BLaER1 treated with 17β-estradiol and CSF1 and Interleukin-3, amounts not matched to agents 10 nM and 100 nM (cell line): ENCODE data around the gene LYPD3.
"Not testable (repeated sequence)": the region's sequence is repeated elsewhere in the genome, so short reads cannot be mapped to it uniquely, and the experiment has no call there.

Source experiments
- H3K27ac ChIP-seq, 11 experiments: shearing (Covaris generic); formaldehyde crosslinking; 2 replicates each; pipeline ENCODE4 v1.8.1; 2022
- H3K27me3 ChIP-seq, 11 experiments: shearing (Covaris generic); formaldehyde crosslinking; 2 replicates each; pipeline ENCODE4 v1.8.1; 2022
- H3K36me3 ChIP-seq, 11 experiments: shearing (Covaris generic); formaldehyde crosslinking; 2 replicates each; pipeline ENCODE4 v1.8.1; 2022
- H3K4me1 ChIP-seq, 10 experiments: shearing (Covaris generic); formaldehyde crosslinking; 2 replicates each; pipeline ENCODE4 v1.8.1; 2022
- H3K4me2 ChIP-seq, 11 experiments: shearing (Covaris generic); formaldehyde crosslinking; 2 replicates each; pipeline ENCODE4 v1.8.1; 2022
- H3K4me3 ChIP-seq, 10 experiments: shearing (Covaris generic); formaldehyde crosslinking; 2 replicates each; pipeline ENCODE4 v1.8.1; 2022
- H3K9ac ChIP-seq, 11 experiments: shearing (Covaris generic); formaldehyde crosslinking; 2 replicates each; pipeline ENCODE4 v1.8.1; 2022
- H3K9me3 ChIP-seq, 11 experiments: shearing (Covaris generic); formaldehyde crosslinking; replicated peaks in 1 of 11; 2 replicates each; pipeline ENCODE4 v1.8.1; 2022
- H4K20me1 ChIP-seq, 11 experiments: shearing (Covaris generic); formaldehyde crosslinking; 2 replicates each; pipeline ENCODE4 v1.8.1; 2022
- Cebpa-rat ChIP-seq, 11 experiments: shearing (Covaris generic); IDR thresholded peaks; 2 replicates each; pipeline ENCODE4 v1.8.1; 2022

LYPD3 gene

GRCh38 chr19:43465468-43466120 is at the start of gene LYPD3:
TSS of gene LYPD3 (minus strand) at chr19:43465608. CDS start at chr19:43465571, 37 bp downstream.
- Histone ChIP-seq H3K9ac (peak within 1 kb of the TSS in 10 of 11 experiments; percentile 62 to 81 (median 74); a peak in 18 of 22 replicates), H3K9me3 (no peaks in the 10 kb centered on the region), H4K20me1 (no peaks in the 10 kb centered on the region), H3K4me2 (peak within 1 kb of the TSS; percentile 82 to 99 (median 93)), H3K4me1 (peaks cover 31 to 76% (median 49%) of the 10 kb centered on the region in 10 experiments), H3K27me3 (0 out of 22 replicates have a peak, but pooled peaks cover 0 to 4% (median 0%) of the 10 kb centered on the region in 11 experiments), H3K4me3 (peak within 1 kb of the TSS; percentile 57 to 77 (median 70); a peak in 19 of 20 replicates), H3K36me3 (no peaks in the 10 kb centered on the region), H3K27ac (peak within 1 kb of the TSS in 9 of 11 experiments; percentile 54 to 74 (median 70); a peak in 18 of 22 replicates)
- no peak for TF ChIP-seq Cebpa-rat (IDR thresholded peaks at IDR 0.05)

GRCh38 chr19:43512399-43512798 is 47.0 kb upstream of the LYPD3 start:
- not testable (repeated sequence) for H3K4me3 ChIP-seq, H3K9me3 ChIP-seq, H3K27me3 ChIP-seq, H3K9ac ChIP-seq, H3K27ac ChIP-seq, H3K4me2 ChIP-seq
- H3K4me1 ChIP-seq: peaks cover 2 to 23% (median 10%) of the 10 kb centered on the region in 10 experiments
- H4K20me1 ChIP-seq: peaks cover 0 to 41% (median 10%) of the 10 kb centered on the region in 11 experiments; a peak in 12 of 22 replicates
- peaks cover 70 to 99% (median 95%) of the 10 kb centered on the region in 11 experiments for H3K36me3 ChIP-seq

- Histone ChIP-seq H3K27me3 (no peaks in the 10 kb centered on the region), H3K4me2 (no peak overlapping the region; a peak in 1 of 22 replicates), H3K4me3 (no peak overlapping the region), H4K20me1 (peaks cover 0 to 41% (median 10%) of the 10 kb centered on the region in 11 experiments; a peak in 12 of 22 replicates), H3K9me3 (no peaks in the 10 kb centered on the region), H3K27ac (no peak overlapping the region), H3K9ac (no peak overlapping the region), H3K4me1 (peaks cover 0 to 21% (median 9%) of the 10 kb centered on the region in 10 experiments; a peak in 10 of 20 replicates), H3K36me3 (peaks cover 66 to 95% (median 89%) of the 10 kb centered on the region in 11 experiments)
- no peak for TF ChIP-seq Cebpa-rat (IDR thresholded peaks at IDR 0.05)
Observed at GRCh38 chr19:43511324-43511723, 45.9 kb upstream of the LYPD3 start.

- Histone ChIP-seq H3K4me3 (no peak overlapping the region), H3K9me3 (no peaks in the 10 kb centered on the region), H3K4me2 (peak overlapping the region in 2 of 11 experiments; percentile 30 to 34; a peak in 2 of 22 replicates), H3K36me3 (peaks cover 66 to 95% (median 89%) of the 10 kb centered on the region in 11 experiments), H3K4me1 (peaks cover 0 to 22% (median 9%) of the 10 kb centered on the region in 10 experiments; a peak in 11 of 20 replicates), H3K9ac (no peak overlapping the region), H3K27ac (no peak overlapping the region), H3K27me3 (no peaks in the 10 kb centered on the region), H4K20me1 (peaks cover 0 to 43% (median 10%) of the 10 kb centered on the region in 11 experiments; a peak in 12 of 22 replicates)
- no peak for TF ChIP-seq Cebpa-rat (IDR thresholded peaks at IDR 0.05)
Observed at GRCh38 chr19:43510713-43511112, 45.3 kb upstream of the LYPD3 start.

GRCh38 chr19:43507880-43508279 is 42.5 kb upstream of the LYPD3 start:
- Histone ChIP-seq H3K27me3 (no peaks in the 10 kb centered on the region), H3K27ac (no peak overlapping the region), H4K20me1 (peaks cover 0 to 38% (median 4%) of the 10 kb centered on the region in 11 experiments; a peak in 12 of 22 replicates), H3K9ac (no peak overlapping the region), H3K9me3 (no peaks in the 10 kb centered on the region), H3K36me3 (peaks cover 48 to 72% (median 64%) of the 10 kb centered on the region in 11 experiments), H3K4me2 (no peak overlapping the region), H3K4me1 (peaks cover 19 to 43% (median 28%) of the 10 kb centered on the region in 10 experiments), H3K4me3 (no peak overlapping the region)
- no peak for TF ChIP-seq Cebpa-rat (IDR thresholded peaks at IDR 0.05)

- H3K4me2 ChIP-seq: no peak overlapping the region
- H3K36me3 ChIP-seq: peaks cover 45 to 69% (median 58%) of the 10 kb centered on the region in 11 experiments
- no peak overlapping the region for H3K4me3 ChIP-seq
- H3K27me3 ChIP-seq: no peaks in the 10 kb centered on the region
- no peak overlapping the region for H3K9ac ChIP-seq
- peaks cover 0 to 35% (median 0%) of the 10 kb centered on the region in 11 experiments; a peak in 9 of 22 replicates for H4K20me1 ChIP-seq
- no peak overlapping the region for H3K27ac ChIP-seq
- no peaks in the 10 kb centered on the region for H3K9me3 ChIP-seq
- TF ChIP-seq Cebpa-rat (IDR thresholded peaks at IDR 0.05): no peak
- peaks cover 24 to 55% (median 40%) of the 10 kb centered on the region in 10 experiments; a peak in 19 of 20 replicates for H3K4me1 ChIP-seq
Observed at GRCh38 chr19:43506629-43507028, 41.2 kb upstream of the LYPD3 start.

- H3K9me3 ChIP-seq: no peaks in the 10 kb centered on the region
- no peak overlapping the region for H3K4me3 ChIP-seq
- peaks cover 0 to 36% (median 0%) of the 10 kb centered on the region in 11 experiments; a peak in 9 of 22 replicates for H4K20me1 ChIP-seq
- H3K9ac ChIP-seq: no peak overlapping the region
- no peak for TF ChIP-seq Cebpa-rat (IDR thresholded peaks at IDR 0.05)
- peaks cover 40 to 69% (median 55%) of the 10 kb centered on the region in 11 experiments for H3K36me3 ChIP-seq
- peaks cover 24 to 53% (median 41%) of the 10 kb centered on the region in 10 experiments; a peak in 19 of 20 replicates for H3K4me1 ChIP-seq
- H3K27me3 ChIP-seq: no peaks in the 10 kb centered on the region
- peak overlapping the region in 2 of 11 experiments; percentile 91 to 97; a peak in 1 of 22 replicates for H3K4me2 ChIP-seq
- no peak overlapping the region for H3K27ac ChIP-seq
Observed at GRCh38 chr19:43505941-43506340, 40.5 kb upstream of the LYPD3 start.

- Histone ChIP-seq H3K9ac (peak overlapping the region in 10 of 11 experiments; percentile 75 to 88 (median 80); a peak in 18 of 22 replicates), H3K4me2 (peak overlapping the region; percentile 86 to 97 (median 95)), H3K27me3 (no peaks in the 10 kb centered on the region), H3K9me3 (no peaks in the 10 kb centered on the region), H3K27ac (peak overlapping the region in 8 of 11 experiments; percentile 4 to 76 (median 66); a peak in 11 of 22 replicates), H3K4me1 (peaks cover 24 to 45% (median 40%) of the 10 kb centered on the region in 10 experiments; a peak in 19 of 20 replicates), H3K36me3 (peaks cover 32 to 65% (median 46%) of the 10 kb centered on the region in 11 experiments), H4K20me1 (peaks cover 0 to 36% (median 0%) of the 10 kb centered on the region in 11 experiments; a peak in 8 of 22 replicates), H3K4me3 (peak overlapping the region in 9 of 10 experiments; percentile 69 to 81 (median 73); a peak in 15 of 20 replicates)
- no peak for TF ChIP-seq Cebpa-rat (IDR thresholded peaks at IDR 0.05)
Observed at GRCh38 chr19:43505186-43505456, 39.7 kb upstream of the LYPD3 start.
